K562 (cell line): ENCODE data around the gene GPSM3. TPM values are rescaled to one million over a fixed set of nuclear protein-coding genes. Genes with fewer than 3 reads are reported as not detected.

Experiments
- ASH1L ChIP-seq: fragments of 450-650 bp; IDR thresholded peaks from 2 replicates; pipeline ENCODE4 v1.6.1; 2018; ENCODE audit warnings: borderline replicate concordance, mild to moderate bottlenecking, low read depth; ENCODE audit not compliant: partially characterized antibody
- CBFA2T3 ChIP-seq: fragments of 450-650 bp; IDR thresholded peaks from 2 replicates; pipeline ENCODE4 v1.6.1; 2017
- CBX2 ChIP-seq: fragments of 200-600 bp; sonication (generic); IDR thresholded peaks from one replicate; pipeline ENCODE4 v1.6.1; 2012; ENCODE audit warnings: mild to moderate bottlenecking, low read length, inconsistent platforms; ENCODE audit not compliant: insufficient read depth, poor library complexity, severe bottlenecking
- CCAR2 ChIP-seq: fragments of 200-400 bp; formaldehyde crosslinking; IDR thresholded peaks from 2 replicates; pipeline ENCODE4 v1.6.1; 2017; ENCODE audit warnings: mild to moderate bottlenecking, low read depth, low read length
- E2F6 ChIP-seq, 2 experiments: IDR thresholded peaks; 2 replicates each; pipeline ENCODE4 v1.6.1; 2011; ENCODE audit warnings: borderline replicate concordance in 1 of 2, control low read depth in 1 of 2, low read depth in 1 of 2, low read length in 1 of 2, mild to moderate bottlenecking in 1 of 2, mixed read lengths in 1 of 2, moderate library complexity in 1 of 2; ENCODE audit not compliant: insufficient read depth in 1 of 2, insufficient read length in 1 of 2, poor library complexity in 1 of 2, severe bottlenecking in 1 of 2; ENCODE audit errors: extremely low read depth in 1 of 2
- ELF4 ChIP-seq: fragments of 450-650 bp; formaldehyde crosslinking; IDR thresholded peaks from 2 replicates; pipeline ENCODE4 v1.4.0; 2022; ENCODE audit warnings: missing genetic modification characterization
- FOXJ3 ChIP-seq: sonication (generic); formaldehyde crosslinking; IDR thresholded peaks from 2 replicates; pipeline ENCODE4 v1.4.0; 2020; ENCODE audit warnings: mild to moderate bottlenecking, missing genetic modification reagents
- GATA2 ChIP-seq: sonication (generic); formaldehyde crosslinking; IDR thresholded peaks from 2 replicates; pipeline ENCODE4 v1.4.0; 2020; ENCODE audit warnings: mild to moderate bottlenecking, missing genetic modification reagents
- GTF2B ChIP-seq: IDR thresholded peaks from 2 replicates; pipeline ENCODE4 v1.6.1; 2011; ENCODE audit not compliant: insufficient read length; ENCODE audit errors: extremely low read depth
- IRF2 ChIP-seq: sonication (generic); formaldehyde crosslinking; IDR thresholded peaks from 2 replicates; pipeline ENCODE4 v1.8.1; 2022; ENCODE audit warnings: mild to moderate bottlenecking, missing genetic modification reagents
- JUNB ChIP-seq: fragments of 450-650 bp; formaldehyde crosslinking; conservative IDR thresholded peaks from 2 replicates; pipeline ENCODE4 v1.4.0; 2020; ENCODE audit warnings: mild to moderate bottlenecking
- LEF1 ChIP-seq: fragments of 450-650 bp; IDR thresholded peaks from 2 replicates; pipeline ENCODE4 v1.6.1; 2016; ENCODE audit warnings: mild to moderate bottlenecking
- MAFK ChIP-seq: IDR thresholded peaks from 2 replicates; pipeline ENCODE4 v1.6.1; 2011; ENCODE audit warnings: low read length, improper control_type of control experiment
- NFE2 ChIP-seq: IDR thresholded peaks from 2 replicates; pipeline ENCODE4 v1.6.1; 2014; ENCODE audit warnings: antibody characterized with exemption, low read depth
- NR4A1 ChIP-seq, 2 experiments: fragments of 250-450 bp in 1 of 2; fragments of 450-650 bp in 1 of 2; sonication (Bioruptor Pico) in 1 of 2; IDR thresholded peaks; 2 replicates each; pipeline versions ENCODE4 v1.4.0 to v1.6.1; 2016 to 2020; ENCODE audit warnings: mild to moderate bottlenecking in 2 of 2, missing compliant biosample characterization in 1 of 2, missing genetic modification characterization in 1 of 2, moderate library complexity in 1 of 2
- PHF20 ChIP-seq: fragments of 450-650 bp; IDR thresholded peaks from 2 replicates; pipeline ENCODE4 v1.6.1; 2018; ENCODE audit not compliant: partially characterized antibody
- POU5F1 ChIP-seq: fragments of 150-350 bp; IDR thresholded peaks from 2 replicates; pipeline ENCODE4 v1.6.1; 2014; ENCODE audit warnings: borderline replicate concordance, low read length, low read depth, mild to moderate bottlenecking; ENCODE audit not compliant: partially characterized antibody
- PURB ChIP-seq: sonication (generic); formaldehyde crosslinking; IDR thresholded peaks from 2 replicates; pipeline ENCODE4 v1.9.0; 2021; ENCODE audit warnings: low read depth, mild to moderate bottlenecking, missing genetic modification reagents
- ZBTB17 ChIP-seq: fragments of 450-650 bp; formaldehyde crosslinking; IDR thresholded peaks from 2 replicates; pipeline ENCODE4 v1.4.0; 2020; ENCODE audit warnings: mild to moderate bottlenecking
- ZFX ChIP-seq: sonication (generic); formaldehyde crosslinking; IDR thresholded peaks from 2 replicates; pipeline ENCODE4 v1.8.0; 2022; ENCODE audit warnings: mild to moderate bottlenecking, missing genetic modification reagents, moderate library complexity
- ZNF175 ChIP-seq: fragments of 200-800 bp; sonication (Bioruptor generic); IDR thresholded peaks from 2 replicates; pipeline ENCODE4 v1.6.1; 2016; ENCODE audit warnings: low read depth, mild to moderate bottlenecking, missing genetic modification characterization, missing compliant biosample characterization
- ZNF707 ChIP-seq: fragments of 250-450 bp; sonication (Bioruptor Pico); conservative IDR thresholded peaks from 2 replicates; pipeline ENCODE4 v1.8.0; 2022; ENCODE audit warnings: inconsistent platforms, mild to moderate bottlenecking, moderate library complexity
- polyA plus RNA-seq, 8 experiments: library from polyadenylated mRNA; depleted of rRNA in 4 of 8; stranded (reverse) in 5 of 8; unstranded in 3 of 8; fragments of >200 nt; fragmentation: Nextera tagmentation in 2 of 8; fragmentation: Illumina TruSeq in 1 of 8; extraction: Ambion mirVana in 2 of 8; extraction: Trizol in 1 of 8; gene quantifications; 2 replicates each; pipeline versions ENCODE4 v1.2.1 to v1.2.3, GENCODE V29; 2011 to 2014; ENCODE audit warnings: inconsistent platforms in 1 of 8, missing spikeins in 1 of 8
- total RNA-seq, 7 experiments: library from RNA; depleted of rRNA in 6 of 7; stranded (reverse); fragments of >200 nt in 6 of 7; fragmentation: Illumina TruSeq in 2 of 7; extraction: Trizol in 2 of 7; gene quantifications; 2 replicates each; pipeline versions ENCODE4 v1.2.1 to v1.2.3, GENCODE V29; 2011 to 2021; ENCODE audit warnings: low replicate concordance in 1 of 7
- TF ChIP-seq, protein P1 (sequence below): fragments of 450-650 bp; formaldehyde crosslinking; IDR thresholded peaks from 2 replicates; pipeline ENCODE4 v1.4.0; 2022; ENCODE audit warnings: mild to moderate bottlenecking, moderate library complexity
- TF ChIP-seq, protein P2 (sequence below), 2 experiments: fragments of 450-650 bp; conservative IDR thresholded peaks; 2 replicates each; pipeline ENCODE4 v1.6.1; 2017; ENCODE audit warnings: mild to moderate bottlenecking in 2 of 2, moderate library complexity in 2 of 2

The GPSM3 gene
- total and polyA plus RNA-seq, 9 of the 15 experiments (the other 6 are each of a cell fraction or from before 2014, with no cell fraction given) = 5.3 to 42.6 (median 24.4) TPM

GRCh38 chr6:32154514-32155161 lies 37.8 kb downstream of the GPSM3 start (continued):
- no peak for TF ChIP-seq CCAR2
- no peak for TF ChIP-seq CBX2
- TF ChIP-seq ZFX (CRISPR knock-in tag) = no peak
- TF ChIP-seq PHF20 = no peak
- TF ChIP-seq JUNB (CRISPR knock-in tag) = no peak
- TF ChIP-seq, protein P1, sequence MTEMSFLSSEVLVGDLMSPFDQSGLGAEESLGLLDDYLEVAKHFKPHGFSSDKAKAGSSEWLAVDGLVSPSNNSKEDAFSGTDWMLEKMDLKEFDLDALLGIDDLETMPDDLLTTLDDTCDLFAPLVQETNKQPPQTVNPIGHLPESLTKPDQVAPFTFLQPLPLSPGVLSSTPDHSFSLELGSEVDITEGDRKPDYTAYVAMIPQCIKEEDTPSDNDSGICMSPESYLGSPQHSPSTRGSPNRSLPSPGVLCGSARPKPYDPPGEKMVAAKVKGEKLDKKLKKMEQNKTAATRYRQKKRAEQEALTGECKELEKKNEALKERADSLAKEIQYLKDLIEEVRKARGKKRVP = no peak
- no peak for TF ChIP-seq GATA2 (CRISPR knock-in tag)
- no peak for TF ChIP-seq ELF4
- no peak for TF ChIP-seq LEF1
- TF ChIP-seq POU5F1 = no peak
- TF ChIP-seq ZNF707 (CRISPR knock-in tag) = no peak
- peak; percentile 53 to 66 for TF ChIP-seq E2F6 (IDR thresholded peaks at IDR 0.05; ENCODE audit: borderline replicate concordance in 1 of 2, extremely low read depth in 1 of 2, insufficient read depth in 1 of 2, insufficient read length in 1 of 2, low read depth in 1 of 2, low read length in 1 of 2, poor library complexity in 1 of 2, severe bottlenecking in 1 of 2)
- no peak for TF ChIP-seq ZBTB17 (CRISPR knock-in tag)
- TF ChIP-seq MAFK = no peak
- no peak for TF ChIP-seq NFE2
- TF ChIP-seq GTF2B = no peak
- no peak for TF ChIP-seq NR4A1 (CRISPR knock-in tag; IDR thresholded peaks at IDR 0.05)
- TF ChIP-seq NR4A1 (tag; IDR thresholded peaks at IDR 0.05) = no peak
- TF ChIP-seq ZNF175 = 0 out of 2 replicates have a peak, but pooled peaks have one; percentile 26
- no peak for TF ChIP-seq IRF2 (CRISPR knock-in tag)
- peak; percentile 79 for TF ChIP-seq CBFA2T3
- TF ChIP-seq, protein P2, sequence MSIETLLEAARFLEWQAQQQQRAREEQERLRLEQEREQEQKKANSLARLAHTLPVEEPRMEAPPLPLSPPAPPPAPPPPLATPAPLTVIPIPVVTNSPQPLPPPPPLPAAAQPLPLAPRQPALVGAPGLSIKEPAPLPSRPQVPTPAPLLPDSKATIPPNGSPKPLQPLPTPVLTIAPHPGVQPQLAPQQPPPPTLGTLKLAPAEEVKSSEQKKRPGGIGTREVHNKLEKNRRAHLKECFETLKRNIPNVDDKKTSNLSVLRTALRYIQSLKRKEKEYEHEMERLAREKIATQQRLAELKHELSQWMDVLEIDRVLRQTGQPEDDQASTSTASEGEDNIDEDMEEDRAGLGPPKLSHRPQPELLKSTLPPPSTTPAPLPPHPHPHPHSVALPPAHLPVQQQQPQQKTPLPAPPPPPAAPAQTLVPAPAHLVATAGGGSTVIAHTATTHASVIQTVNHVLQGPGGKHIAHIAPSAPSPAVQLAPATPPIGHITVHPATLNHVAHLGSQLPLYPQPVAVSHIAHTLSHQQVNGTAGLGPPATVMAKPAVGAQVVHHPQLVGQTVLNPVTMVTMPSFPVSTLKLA (conservative IDR thresholded peaks at IDR 0.05) = peak; percentile 92 to 96
- TF ChIP-seq ASH1L = no peak
- TF ChIP-seq FOXJ3 (CRISPR knock-in tag) = no peak
- no peak for TF ChIP-seq PURB
